ENCODE results near the gene CCDC60.
A peak's percentile ranks its signal among the peaks of the same experiment; 100 is the strongest.

The CCDC60 gene

GRCh38 chr12:119546340-119546739, 211.8 kb downstream of the CCDC60 start:
- DNase-seq = no peak

GRCh38 chr12:119547001-119547400, 212.5 kb downstream of the CCDC60 start:
- no peak for DNase-seq

GRCh38 chr12:119556854-119557253, 222.3 kb downstream of the CCDC60 start:
- no peak for DNase-seq

GRCh38 chr12:119565404-119565803, 230.9 kb downstream of the CCDC60 start:
- DNase-seq = no peak

GRCh38 chr12:119570771-119571170, 236.2 kb downstream of the CCDC60 start:
- no peak for DNase-seq

- DNase-seq = no peak
These were observed 238.6 kb downstream of the CCDC60 start for GRCh38 chr12:119573086-119573485.

- DNase-seq = no peak
These were observed 239.7 kb downstream of the CCDC60 start for GRCh38 chr12:119574255-119574654.

GRCh38 chr12:119576118-119576810, 241.7 kb downstream of the CCDC60 start:
- DNase-seq = no peak

GRCh38 chr12:119576915-119577314, 242.4 kb downstream of the CCDC60 start:
- DNase-seq = no peak

- no peak for DNase-seq
These were observed 243.6 kb downstream of the CCDC60 start for GRCh38 chr12:119578112-119578511.

- peak; percentile 51 for DNase-seq
These were observed 254.6 kb downstream of the CCDC60 start for GRCh38 chr12:119589097-119589496.

- DNase-seq = no peak
These were observed 255.1 kb downstream of the CCDC60 start for GRCh38 chr12:119589634-119590033.
